Hepatocyte (in vitro differentiated cells): ENCODE data around the gene C19orf67.

Experiments
- CTCF ChIP-seq: fragments of 200-600 bp; sonication (generic); IDR thresholded peaks from 2 replicates; pipeline ENCODE4 v1.5.1; 2016; ENCODE audit warnings: antibody characterized with exemption, mild to moderate bottlenecking; ENCODE audit not compliant: poor library complexity
- EZH2 ChIP-seq: fragments of 200-600 bp; sonication (generic); IDR thresholded peaks from 2 replicates; pipeline ENCODE4 v1.6.1; 2016; ENCODE audit warnings: antibody characterized with exemption, mild to moderate bottlenecking, borderline replicate concordance

GRCh38 chr19:14056069-14056666, 29.4 kb downstream of the C19orf67 start:
- no peak for TF ChIP-seq EZH2
- no peak for TF ChIP-seq CTCF
